Mesothelial cell of epicardium (in vitro differentiated cells): Measurements from ENCODE around the gene HDAC6. TPM values are rescaled to one million over a fixed set of nuclear protein-coding genes. Genes with fewer than 3 reads are reported as not detected.

Source experiments
- DNase-seq, 2 experiments: peaks; one replicate each; pipeline ENCODE4 v3.0.0; 2021; ENCODE audit warnings: low spot score in 2 of 2; ENCODE audit not compliant: unreplicated experiment in 2 of 2
- H3K27ac Mint-ChIP-seq: 2 replicates; pipeline ENCODE4 v1.8.0; 2021; ENCODE audit warnings: mixed read lengths
- H3K27me3 Mint-ChIP-seq: 2 replicates; pipeline ENCODE4 v1.8.0; 2021; ENCODE audit warnings: low read depth, mixed read lengths
- H3K36me3 Mint-ChIP-seq: 2 replicates; pipeline ENCODE4 v1.8.0; 2021; ENCODE audit warnings: mixed read lengths
- H3K4me1 Mint-ChIP-seq: 2 replicates; pipeline ENCODE4 v1.8.0; 2021; ENCODE audit warnings: mixed read lengths
- H3K4me3 Mint-ChIP-seq: 2 replicates; pipeline ENCODE4 v1.8.0; 2021; ENCODE audit warnings: mild to moderate bottlenecking, moderate library complexity, mixed read lengths
- H3K9me3 Mint-ChIP-seq: 2 replicates; pipeline ENCODE4 v1.8.0; 2021; ENCODE audit warnings: mixed read lengths
- total RNA-seq: library from RNA; stranded (reverse); gene quantifications from 3 replicates; pipeline ENCODE4 v1.2.1, GENCODE V29; 2021
- TF ChIP-seq, protein P1 (sequence below): fragments of 200-600 bp; sonication (generic); IDR thresholded peaks from one replicate; pipeline ENCODE4 v1.5.0; 2021; ENCODE audit warnings: antibody characterized with exemption; ENCODE audit not compliant: unreplicated experiment

HDAC6 gene
- total RNA-seq, 1 donor from 2014 or later = 205 TPM

DNA sequence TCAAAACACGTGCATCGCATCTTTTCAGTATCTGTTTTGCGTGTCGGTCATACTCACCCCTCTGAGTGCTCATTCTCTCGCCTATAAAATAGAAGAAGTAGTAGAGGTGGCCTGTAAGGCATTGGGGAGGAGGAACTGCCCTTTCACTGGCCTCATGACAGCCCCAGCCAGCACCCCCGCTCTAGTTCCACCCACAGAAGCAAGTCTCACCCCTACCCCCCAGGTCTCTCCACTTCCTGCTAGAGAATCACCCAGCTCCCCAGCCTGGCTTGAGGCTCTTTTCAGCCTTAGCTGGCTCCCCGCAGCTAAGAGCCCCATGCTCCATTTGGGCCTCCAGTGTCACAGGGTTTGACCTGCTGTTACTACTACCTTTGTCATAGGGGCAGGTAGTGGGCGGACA, 11.8 kb downstream of the HDAC6 start:
- peaks cover 14% of the 10 kb centered on the region for H3K9me3 Mint-ChIP-seq
- TF ChIP-seq, protein P1, sequence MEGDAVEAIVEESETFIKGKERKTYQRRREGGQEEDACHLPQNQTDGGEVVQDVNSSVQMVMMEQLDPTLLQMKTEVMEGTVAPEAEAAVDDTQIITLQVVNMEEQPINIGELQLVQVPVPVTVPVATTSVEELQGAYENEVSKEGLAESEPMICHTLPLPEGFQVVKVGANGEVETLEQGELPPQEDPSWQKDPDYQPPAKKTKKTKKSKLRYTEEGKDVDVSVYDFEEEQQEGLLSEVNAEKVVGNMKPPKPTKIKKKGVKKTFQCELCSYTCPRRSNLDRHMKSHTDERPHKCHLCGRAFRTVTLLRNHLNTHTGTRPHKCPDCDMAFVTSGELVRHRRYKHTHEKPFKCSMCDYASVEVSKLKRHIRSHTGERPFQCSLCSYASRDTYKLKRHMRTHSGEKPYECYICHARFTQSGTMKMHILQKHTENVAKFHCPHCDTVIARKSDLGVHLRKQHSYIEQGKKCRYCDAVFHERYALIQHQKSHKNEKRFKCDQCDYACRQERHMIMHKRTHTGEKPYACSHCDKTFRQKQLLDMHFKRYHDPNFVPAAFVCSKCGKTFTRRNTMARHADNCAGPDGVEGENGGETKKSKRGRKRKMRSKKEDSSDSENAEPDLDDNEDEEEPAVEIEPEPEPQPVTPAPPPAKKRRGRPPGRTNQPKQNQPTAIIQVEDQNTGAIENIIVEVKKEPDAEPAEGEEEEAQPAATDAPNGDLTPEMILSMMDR = no peak
- H3K36me3 Mint-ChIP-seq = peaks cover 13% of the 10 kb centered on the region
- H3K4me3 Mint-ChIP-seq = no peak overlapping the region
- no peak overlapping the region for H3K27ac Mint-ChIP-seq
- H3K27me3 Mint-ChIP-seq = no peaks in the 10 kb centered on the region
- DNase-seq = no peak
- H3K4me1 Mint-ChIP-seq = no peaks in the 10 kb centered on the region

DNA sequence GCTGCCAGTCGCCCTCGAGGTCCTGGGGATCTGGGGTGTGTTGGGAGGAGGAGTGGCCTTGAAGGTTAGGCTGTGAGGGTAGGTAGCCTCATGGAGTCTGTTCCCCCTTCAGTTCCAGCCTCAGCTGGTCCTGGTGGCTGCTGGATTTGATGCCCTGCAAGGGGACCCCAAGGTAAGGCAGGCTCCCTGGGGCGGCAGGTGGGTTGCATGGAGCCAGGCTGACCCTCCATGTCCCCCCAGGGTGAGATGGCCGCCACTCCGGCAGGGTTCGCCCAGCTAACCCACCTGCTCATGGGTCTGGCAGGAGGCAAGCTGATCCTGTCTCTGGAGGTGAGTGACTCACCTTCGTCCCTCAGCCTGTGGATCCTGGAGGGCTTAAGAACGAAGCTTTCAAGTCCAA, 12.9 kb downstream of the HDAC6 start:
- no peaks in the 10 kb centered on the region for H3K27me3 Mint-ChIP-seq
- peaks cover 14% of the 10 kb centered on the region for H3K36me3 Mint-ChIP-seq
- DNase-seq = no peak
- peaks cover 14% of the 10 kb centered on the region for H3K9me3 Mint-ChIP-seq
- no peak overlapping the region for H3K27ac Mint-ChIP-seq
- H3K4me3 Mint-ChIP-seq = no peak overlapping the region
- no peaks in the 10 kb centered on the region for H3K4me1 Mint-ChIP-seq
- TF ChIP-seq, protein P1 = no peak

DNA sequence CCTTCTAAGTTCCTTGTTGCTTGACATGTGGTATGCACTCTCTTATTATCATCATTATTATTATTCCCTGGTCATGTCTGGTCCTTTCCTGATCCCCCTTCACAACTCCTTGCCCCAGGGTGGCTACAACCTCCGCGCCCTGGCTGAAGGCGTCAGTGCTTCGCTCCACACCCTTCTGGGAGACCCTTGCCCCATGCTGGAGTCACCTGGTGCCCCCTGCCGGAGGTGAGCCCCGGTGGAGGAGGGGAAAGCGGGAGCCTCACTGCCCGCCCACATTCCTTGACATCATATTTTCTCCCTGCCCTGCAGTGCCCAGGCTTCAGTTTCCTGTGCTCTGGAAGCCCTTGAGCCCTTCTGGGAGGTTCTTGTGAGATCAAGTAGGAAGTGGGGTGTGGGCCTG, 13.4 kb downstream of the HDAC6 start:
- no peak overlapping the region for H3K27ac Mint-ChIP-seq
- TF ChIP-seq, protein P1 = no peak
- DNase-seq = no peak
- H3K27me3 Mint-ChIP-seq = no peaks in the 10 kb centered on the region
- H3K4me1 Mint-ChIP-seq = no peaks in the 10 kb centered on the region
- H3K36me3 Mint-ChIP-seq = peaks cover 15% of the 10 kb centered on the region
- H3K4me3 Mint-ChIP-seq = no peak overlapping the region
- peaks cover 14% of the 10 kb centered on the region for H3K9me3 Mint-ChIP-seq

DNA sequence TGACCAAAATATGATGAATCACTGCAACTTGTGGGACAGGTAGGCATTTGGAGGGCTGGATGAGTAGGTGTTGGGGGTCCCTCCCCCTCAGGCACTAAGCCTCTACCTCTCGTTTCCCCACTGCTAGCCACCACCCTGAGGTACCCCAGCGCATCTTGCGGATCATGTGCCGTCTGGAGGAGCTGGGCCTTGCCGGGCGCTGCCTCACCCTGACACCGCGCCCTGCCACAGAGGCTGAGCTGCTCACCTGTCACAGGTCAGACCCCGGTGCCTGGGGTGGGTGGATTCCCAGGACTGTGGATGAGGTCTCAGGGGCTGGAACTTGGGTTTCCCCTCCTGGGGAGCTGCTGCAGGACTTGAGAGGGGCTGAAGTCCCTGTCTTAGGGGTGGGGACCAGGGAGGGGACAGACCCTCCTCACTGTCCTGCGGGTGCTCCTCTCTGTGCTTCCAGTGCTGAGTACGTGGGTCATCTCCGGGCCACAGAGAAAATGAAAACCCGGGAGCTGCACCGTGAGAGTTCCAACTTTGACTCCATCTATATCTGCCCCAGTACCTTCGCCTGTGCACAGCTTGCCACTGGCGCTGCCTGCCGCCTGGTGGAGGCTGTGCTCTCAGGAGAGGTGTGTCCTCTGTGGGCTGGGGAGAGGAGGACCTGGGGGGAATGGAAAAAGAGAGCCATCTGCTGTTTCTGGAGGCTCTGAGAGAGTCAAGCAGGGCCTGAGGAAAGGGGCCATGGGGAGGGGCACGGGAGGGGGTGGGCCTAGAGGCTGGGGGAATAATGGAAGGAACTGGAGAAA, 14.3 kb downstream of the HDAC6 start:
- DNase-seq = no peak
- H3K9me3 Mint-ChIP-seq = peaks cover 10% of the 10 kb centered on the region
- H3K27ac Mint-ChIP-seq = no peak overlapping the region
- TF ChIP-seq, protein P1 = no peak
- no peaks in the 10 kb centered on the region for H3K4me1 Mint-ChIP-seq
- H3K4me3 Mint-ChIP-seq = no peak overlapping the region
- H3K27me3 Mint-ChIP-seq = no peaks in the 10 kb centered on the region
- peaks cover 12% of the 10 kb centered on the region for H3K36me3 Mint-ChIP-seq

DNA sequence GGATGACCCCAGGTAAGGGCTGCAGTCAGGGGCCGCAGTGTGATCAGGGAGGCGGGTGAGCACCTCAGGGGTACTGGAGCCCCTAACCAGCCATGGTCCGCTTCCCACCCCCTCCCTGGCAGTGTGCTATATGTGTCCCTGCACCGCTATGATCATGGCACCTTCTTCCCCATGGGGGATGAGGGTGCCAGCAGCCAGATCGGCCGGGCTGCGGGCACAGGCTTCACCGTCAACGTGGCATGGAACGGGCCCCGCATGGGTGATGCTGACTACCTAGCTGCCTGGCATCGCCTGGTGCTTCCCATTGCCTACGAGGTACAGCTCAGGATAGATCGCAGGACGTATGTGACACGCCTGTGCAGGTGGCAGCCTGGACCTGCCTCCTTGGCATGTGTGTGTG, 16.2 kb downstream of the HDAC6 start:
- no peak for DNase-seq
- no peaks in the 10 kb centered on the region for H3K27me3 Mint-ChIP-seq
- H3K4me1 Mint-ChIP-seq = no peaks in the 10 kb centered on the region
- peaks cover 10% of the 10 kb centered on the region for H3K36me3 Mint-ChIP-seq
- TF ChIP-seq, protein P1 = no peak
- H3K27ac Mint-ChIP-seq = no peak overlapping the region
- H3K9me3 Mint-ChIP-seq = peaks cover 3% of the 10 kb centered on the region
- no peak overlapping the region for H3K4me3 Mint-ChIP-seq
